ENCODE measurements around the gene AHCYL2.
A peak's percentile ranks its signal among the peaks of the same experiment; 100 is the strongest.

The AHCYL2 gene

DNA sequence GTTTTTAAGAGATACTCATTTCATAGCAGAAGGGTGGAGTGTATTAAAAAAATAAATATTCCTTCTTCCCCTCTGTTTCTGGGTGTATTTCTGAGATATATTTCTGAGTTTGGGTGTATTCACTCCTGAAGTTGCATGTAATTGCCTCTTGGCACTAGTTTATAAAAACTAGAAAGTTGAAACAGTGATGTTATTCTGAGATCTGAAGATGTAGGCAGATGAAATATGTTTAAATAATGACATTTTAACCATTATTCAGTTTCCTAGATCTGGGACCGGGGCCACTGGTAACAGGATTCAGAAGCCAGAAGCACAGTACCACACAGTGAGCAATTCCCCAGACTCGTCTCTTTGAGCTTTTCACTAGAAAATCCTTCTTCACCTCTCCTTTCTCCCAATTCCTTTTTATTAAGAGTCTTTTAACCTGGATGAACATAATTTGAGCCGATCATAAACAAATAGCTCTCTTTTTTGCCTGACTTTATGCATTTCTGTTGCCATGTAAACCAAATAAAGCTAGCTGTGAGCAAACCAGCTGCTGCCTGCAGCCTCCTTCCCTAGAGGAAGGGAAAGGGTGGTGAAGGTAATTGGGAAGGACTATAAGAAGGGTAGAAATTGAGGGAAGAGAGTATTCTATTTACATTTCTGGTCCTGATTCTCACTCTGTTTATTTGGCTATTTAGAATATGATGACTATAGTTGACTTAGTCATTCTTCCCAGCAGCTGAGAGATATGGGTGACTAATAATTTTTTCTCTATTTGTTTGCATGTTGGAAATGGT, 107.6 kb downstream of the AHCYL2 start:
- no peaks in the 10 kb centered on the region for H3K36me3 ChIP-seq (ENCODE audit: insufficient read depth, low read length)
- no peaks in the 10 kb centered on the region for H3F3A ChIP-seq (ENCODE audit: insufficient read depth, low read length)
- H3K9ac ChIP-seq (ENCODE audit: low read length) = no peak overlapping the region
- no peaks in the 10 kb centered on the region for H3K9me2 ChIP-seq (ENCODE audit: low read depth, low read length)
- no peaks in the 10 kb centered on the region for H3K9me3 ChIP-seq (ENCODE audit: low read length)
- no peak overlapping the region for H3K4me3 ChIP-seq (ENCODE audit: low read depth, low read length, poor library complexity, severe bottlenecking)
- H3K27me3 ChIP-seq (ENCODE audit: insufficient read depth, low read length) = no peaks in the 10 kb centered on the region
- no peak for TF ChIP-seq EZH2 (IDR thresholded peaks at IDR 0.05; ENCODE audit: borderline replicate concordance, low read length)
- TF ChIP-seq, protein P1, sequence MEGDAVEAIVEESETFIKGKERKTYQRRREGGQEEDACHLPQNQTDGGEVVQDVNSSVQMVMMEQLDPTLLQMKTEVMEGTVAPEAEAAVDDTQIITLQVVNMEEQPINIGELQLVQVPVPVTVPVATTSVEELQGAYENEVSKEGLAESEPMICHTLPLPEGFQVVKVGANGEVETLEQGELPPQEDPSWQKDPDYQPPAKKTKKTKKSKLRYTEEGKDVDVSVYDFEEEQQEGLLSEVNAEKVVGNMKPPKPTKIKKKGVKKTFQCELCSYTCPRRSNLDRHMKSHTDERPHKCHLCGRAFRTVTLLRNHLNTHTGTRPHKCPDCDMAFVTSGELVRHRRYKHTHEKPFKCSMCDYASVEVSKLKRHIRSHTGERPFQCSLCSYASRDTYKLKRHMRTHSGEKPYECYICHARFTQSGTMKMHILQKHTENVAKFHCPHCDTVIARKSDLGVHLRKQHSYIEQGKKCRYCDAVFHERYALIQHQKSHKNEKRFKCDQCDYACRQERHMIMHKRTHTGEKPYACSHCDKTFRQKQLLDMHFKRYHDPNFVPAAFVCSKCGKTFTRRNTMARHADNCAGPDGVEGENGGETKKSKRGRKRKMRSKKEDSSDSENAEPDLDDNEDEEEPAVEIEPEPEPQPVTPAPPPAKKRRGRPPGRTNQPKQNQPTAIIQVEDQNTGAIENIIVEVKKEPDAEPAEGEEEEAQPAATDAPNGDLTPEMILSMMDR (IDR thresholded peaks at IDR 0.05; ENCODE audit: low read length) = no peak
- H3K27ac ChIP-seq (ENCODE audit: low read depth, low read length, poor library complexity, severe bottlenecking) = no peak overlapping the region
- H3K4me1 ChIP-seq (ENCODE audit: insufficient read depth, low read length, severe bottlenecking) = no peaks in the 10 kb centered on the region
- no peaks in the 10 kb centered on the region for H4K20me1 ChIP-seq (ENCODE audit: insufficient read depth, low read length)
- H3K4me2 ChIP-seq (ENCODE audit: low read length) = no peak overlapping the region
- no peaks in the 10 kb centered on the region for H3K79me2 ChIP-seq (ENCODE audit: insufficient read depth, low read length)
- H2AFZ ChIP-seq (ENCODE audit: low read length) = no peak overlapping the region

DNA sequence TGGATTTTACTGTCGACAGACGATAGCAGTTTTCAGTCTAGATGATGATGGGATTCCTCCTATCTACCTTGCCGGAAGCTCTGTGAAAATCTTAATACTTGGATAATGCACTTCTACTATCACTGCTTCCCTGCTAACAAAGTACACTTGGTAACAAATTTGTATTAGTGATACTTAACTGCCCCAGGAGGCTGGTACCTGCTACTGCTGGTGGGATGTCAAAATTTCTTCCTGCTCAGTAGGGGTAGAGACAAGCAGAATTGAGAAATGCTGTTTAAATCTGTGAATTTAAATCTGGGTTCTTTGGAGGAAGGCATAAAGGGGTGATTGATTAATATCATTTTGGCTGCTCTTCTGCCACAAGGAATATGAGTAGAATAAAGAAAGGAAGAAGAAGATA, 109.6 kb downstream of the AHCYL2 start:
- Histone ChIP-seq H3K4me1 (ENCODE audit: insufficient read depth, low read length, severe bottlenecking) (no peaks in the 10 kb centered on the region), H3K9ac (ENCODE audit: low read length) (no peak overlapping the region), H3F3A (ENCODE audit: insufficient read depth, low read length) (no peaks in the 10 kb centered on the region), H3K27me3 (ENCODE audit: insufficient read depth, low read length) (no peaks in the 10 kb centered on the region), H2AFZ (ENCODE audit: low read length) (no peak overlapping the region), H4K20me1 (ENCODE audit: insufficient read depth, low read length) (no peaks in the 10 kb centered on the region), H3K79me2 (ENCODE audit: insufficient read depth, low read length) (no peaks in the 10 kb centered on the region), H3K9me3 (ENCODE audit: low read length) (no peaks in the 10 kb centered on the region), H3K27ac (ENCODE audit: low read depth, low read length, poor library complexity, severe bottlenecking) (no peak overlapping the region), H3K9me2 (ENCODE audit: low read depth, low read length) (no peaks in the 10 kb centered on the region), H3K4me3 (ENCODE audit: low read depth, low read length, poor library complexity, severe bottlenecking) (no peak overlapping the region), H3K4me2 (ENCODE audit: low read length) (no peak overlapping the region), H3K36me3 (ENCODE audit: insufficient read depth, low read length) (no peaks in the 10 kb centered on the region)
- TF ChIP-seq, protein P1 (IDR thresholded peaks at IDR 0.05; ENCODE audit: low read length) = peak; percentile 27; the same call in 1 of the 2 replicates
- TF ChIP-seq EZH2 (IDR thresholded peaks at IDR 0.05; ENCODE audit: borderline replicate concordance, low read length) = no peak

DNA sequence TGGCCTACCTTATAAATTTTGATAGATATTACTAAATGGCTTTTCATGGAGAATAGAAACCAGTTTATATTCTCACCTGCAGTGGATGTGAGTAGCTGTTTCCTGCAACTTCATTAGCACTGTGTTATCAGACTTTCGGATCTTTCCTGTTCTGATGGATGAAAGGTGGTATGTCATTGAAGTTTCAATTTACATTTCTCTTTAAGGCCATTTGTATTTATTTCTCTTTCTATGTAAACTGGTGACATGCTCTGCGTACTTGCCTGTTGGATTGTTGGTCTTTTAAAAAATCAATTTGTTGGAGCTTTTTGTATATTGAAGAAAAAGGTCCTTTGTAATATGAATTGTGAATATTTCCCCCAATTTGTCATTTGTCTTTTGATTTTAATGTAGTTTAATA, 113.6 kb downstream of the AHCYL2 start:
- Histone ChIP-seq H3K36me3 (ENCODE audit: insufficient read depth, low read length) (no peaks in the 10 kb centered on the region), H2AFZ (ENCODE audit: low read length) (no peak overlapping the region), H3K4me3 (ENCODE audit: low read depth, low read length, poor library complexity, severe bottlenecking) (no peak overlapping the region), H3K9me2 (ENCODE audit: low read depth, low read length) (no peaks in the 10 kb centered on the region), H4K20me1 (ENCODE audit: insufficient read depth, low read length) (no peaks in the 10 kb centered on the region), H3K4me1 (ENCODE audit: insufficient read depth, low read length, severe bottlenecking) (no peaks in the 10 kb centered on the region), H3K9me3 (ENCODE audit: low read length) (no peaks in the 10 kb centered on the region), H3K27ac (ENCODE audit: low read depth, low read length, poor library complexity, severe bottlenecking) (no peak overlapping the region), H3K9ac (ENCODE audit: low read length) (no peak overlapping the region), H3K4me2 (ENCODE audit: low read length) (no peak overlapping the region), H3K27me3 (ENCODE audit: insufficient read depth, low read length) (no peaks in the 10 kb centered on the region), H3F3A (ENCODE audit: insufficient read depth, low read length) (no peaks in the 10 kb centered on the region), H3K79me2 (ENCODE audit: insufficient read depth, low read length) (no peaks in the 10 kb centered on the region)
- TF ChIP-seq EZH2 (IDR thresholded peaks at IDR 0.05; ENCODE audit: borderline replicate concordance, low read length) = no peak
- TF ChIP-seq, protein P1 (IDR thresholded peaks at IDR 0.05; ENCODE audit: low read length) = no peak

All from OCI-LY1 (cell line).